Measurements from ENCODE around the gene SMAD9. TPM values are rescaled to one million over a fixed set of nuclear protein-coding genes. Genes with fewer than 3 reads are reported as not detected.

Gene SMAD9
- total RNA-seq, 2 experiments from 2014 or later, result 10.3 to 10.8 TPM

DNA sequence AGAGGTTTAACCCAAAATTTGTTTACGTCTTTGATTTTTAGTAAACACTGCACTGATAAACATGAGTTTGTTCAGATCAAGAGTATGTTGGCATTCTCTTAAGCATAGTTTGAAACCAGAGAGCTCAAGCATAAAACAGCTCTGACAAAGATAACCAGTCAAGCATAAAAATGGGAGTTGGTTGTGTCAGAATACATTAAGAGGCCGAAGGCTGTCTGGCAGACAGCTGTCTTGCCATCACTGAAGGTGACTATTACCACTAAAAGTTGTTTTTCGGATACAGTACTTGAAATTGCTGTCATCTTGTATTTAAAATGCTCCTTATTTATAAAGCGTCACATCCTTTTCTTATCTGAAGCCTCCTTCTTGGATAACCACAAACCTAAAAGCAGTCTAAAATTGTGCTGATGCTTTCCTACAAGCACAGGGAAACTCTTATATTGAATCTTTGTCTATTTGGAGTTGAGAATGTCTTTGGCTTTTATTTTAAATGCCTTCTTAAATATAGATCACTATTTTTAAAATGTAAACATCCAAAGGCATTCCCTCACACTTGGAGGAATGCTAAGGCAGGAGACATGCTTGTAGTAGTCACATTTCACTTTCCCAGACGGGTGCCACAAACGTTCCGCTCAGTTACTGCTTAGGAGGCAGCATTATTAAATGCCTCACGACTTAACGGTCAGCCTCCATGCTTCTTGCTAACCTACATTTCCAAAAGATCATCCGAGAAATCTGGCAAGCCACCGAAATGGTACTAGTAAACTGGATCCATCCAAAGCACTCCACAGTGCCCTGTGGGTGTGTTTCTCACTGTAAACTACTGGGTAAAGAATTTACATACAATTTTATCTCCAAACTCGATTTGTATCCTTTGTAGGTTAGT is 1.5 kb downstream of the SMAD9 start:
- no peaks in the 10 kb centered on the region for H3K9me2 ChIP-seq (ENCODE audit: insufficient read depth, low read length)
- H3K36me3 ChIP-seq (ENCODE audit: insufficient read depth, low read length), result no peaks in the 10 kb centered on the region
- H2AFZ ChIP-seq (ENCODE audit: low read length), result peak overlapping the region; percentile 38; the same call in 1 of the 2 replicates
- H4K20me1 ChIP-seq (ENCODE audit: insufficient read depth, low read length), result no peaks in the 10 kb centered on the region
- intact Hi-C loops (cut with micrococcal nuclease; ENCODE audit: unreplicated experiment), result loop anchor here (2.0 kb wide), 1 partner anchor 100 kb away; the partner anchor contains the start of gene RFXAP
- H3K4me3 ChIP-seq (ENCODE audit: low read depth, low read length, poor library complexity, severe bottlenecking), result peak overlapping the region; percentile 84
- H3K4me1 ChIP-seq (ENCODE audit: insufficient read depth, low read length, poor library complexity, severe bottlenecking), result peaks cover 84% of the 10 kb centered on the region
- no TSS peak for BruUV-seq (replicated peaks)
- H3K27ac ChIP-seq (ENCODE audit: low read depth, low read length, poor library complexity, severe bottlenecking), result peak overlapping the region; percentile 76
- CTCF ChIA-PET (ENCODE audit: unreplicated experiment), result no interaction called here
- peaks cover 55% of the 10 kb centered on the region for H3K79me2 ChIP-seq (ENCODE audit: insufficient read depth, low read depth, low read length)
- TF ChIP-seq EZH2phosphoT487 (IDR thresholded peaks at IDR 0.05; ENCODE audit: borderline replicate concordance, low read depth, low read length), result no peak
- TF ChIP-seq, protein P1, sequence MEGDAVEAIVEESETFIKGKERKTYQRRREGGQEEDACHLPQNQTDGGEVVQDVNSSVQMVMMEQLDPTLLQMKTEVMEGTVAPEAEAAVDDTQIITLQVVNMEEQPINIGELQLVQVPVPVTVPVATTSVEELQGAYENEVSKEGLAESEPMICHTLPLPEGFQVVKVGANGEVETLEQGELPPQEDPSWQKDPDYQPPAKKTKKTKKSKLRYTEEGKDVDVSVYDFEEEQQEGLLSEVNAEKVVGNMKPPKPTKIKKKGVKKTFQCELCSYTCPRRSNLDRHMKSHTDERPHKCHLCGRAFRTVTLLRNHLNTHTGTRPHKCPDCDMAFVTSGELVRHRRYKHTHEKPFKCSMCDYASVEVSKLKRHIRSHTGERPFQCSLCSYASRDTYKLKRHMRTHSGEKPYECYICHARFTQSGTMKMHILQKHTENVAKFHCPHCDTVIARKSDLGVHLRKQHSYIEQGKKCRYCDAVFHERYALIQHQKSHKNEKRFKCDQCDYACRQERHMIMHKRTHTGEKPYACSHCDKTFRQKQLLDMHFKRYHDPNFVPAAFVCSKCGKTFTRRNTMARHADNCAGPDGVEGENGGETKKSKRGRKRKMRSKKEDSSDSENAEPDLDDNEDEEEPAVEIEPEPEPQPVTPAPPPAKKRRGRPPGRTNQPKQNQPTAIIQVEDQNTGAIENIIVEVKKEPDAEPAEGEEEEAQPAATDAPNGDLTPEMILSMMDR (conservative IDR thresholded peaks at IDR 0.05; ENCODE audit: low read length), result no peak
- POLR2A ChIA-PET, result interaction anchor here (0.6 to 2.2 kb wide), 2 partner anchors 45 to 63 kb away, joined by 3 to 5 read pairs; no protein-coding TSS in a partner anchor
- no peaks in the 10 kb centered on the region for H3K9me3 ChIP-seq (ENCODE audit: low read length)
- H3K4me2 ChIP-seq (ENCODE audit: low read length), result peak overlapping the region; percentile 96
- DNase-seq (ENCODE audit: low spot score), result peak; percentile 74

DNA sequence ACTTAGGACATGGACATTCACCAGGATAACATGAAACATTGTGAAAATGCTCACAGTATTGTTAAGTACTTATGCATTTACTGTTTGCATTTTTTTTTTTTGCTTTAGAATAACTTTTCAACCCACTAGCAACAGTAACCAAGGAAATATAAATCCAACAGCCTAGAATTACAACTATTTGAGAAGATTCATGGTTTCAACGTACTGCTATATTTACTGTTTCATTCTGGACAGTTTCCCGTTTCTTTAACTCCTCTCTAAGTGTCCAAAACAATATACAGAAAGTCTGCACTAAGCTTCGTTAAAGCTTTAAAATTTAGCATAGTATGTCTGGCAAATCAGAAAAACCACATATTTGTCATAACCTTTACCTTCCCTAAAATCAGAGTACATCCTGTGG is 2.7 kb downstream of the SMAD9 start:
- Histone ChIP-seq H3K9me3 (ENCODE audit: low read length) (no peaks in the 10 kb centered on the region), H3K9me2 (ENCODE audit: insufficient read depth, low read length) (no peaks in the 10 kb centered on the region), H3K36me3 (ENCODE audit: insufficient read depth, low read length) (no peaks in the 10 kb centered on the region), H3K4me2 (ENCODE audit: low read length) (peak overlapping the region; percentile 96), H3K4me3 (ENCODE audit: low read depth, low read length, poor library complexity, severe bottlenecking) (peak overlapping the region; percentile 84), H4K20me1 (ENCODE audit: insufficient read depth, low read length) (no peaks in the 10 kb centered on the region), H3K79me2 (ENCODE audit: insufficient read depth, low read depth, low read length) (peaks cover 67% of the 10 kb centered on the region), H3K4me1 (ENCODE audit: insufficient read depth, low read length, poor library complexity, severe bottlenecking) (peaks cover 84% of the 10 kb centered on the region), H2AFZ (ENCODE audit: low read length) (no peak overlapping the region), H3K27ac (ENCODE audit: low read depth, low read length, poor library complexity, severe bottlenecking) (peak overlapping the region; percentile 76)
- BruUV-seq (replicated peaks), result no TSS peak
- no peak for TF ChIP-seq EZH2phosphoT487 (IDR thresholded peaks at IDR 0.05; ENCODE audit: borderline replicate concordance, low read depth, low read length)
- TF ChIP-seq, protein P1 (conservative IDR thresholded peaks at IDR 0.05; ENCODE audit: low read length), result no peak
- CTCF ChIA-PET (ENCODE audit: unreplicated experiment), result no interaction called here
- intact Hi-C loops (cut with micrococcal nuclease; ENCODE audit: unreplicated experiment), result no loop called here
- no peak for DNase-seq (ENCODE audit: low spot score)
- POLR2A ChIA-PET, result interaction anchor here (0.7 to 2.2 kb wide), 2 partner anchors 65 to 88 kb away, joined by 4 to 5 read pairs; no protein-coding TSS in a partner anchor
